GM21515 (cell line): Measurements from ENCODE around the gene TLK2.
A peak's percentile ranks its signal among the peaks of the same experiment; 100 is the strongest.
"Not testable (repeated sequence)": the region's sequence is repeated elsewhere in the genome, so short reads cannot be mapped to it uniquely, and the experiment has no call there.

ENCODE experiments used
- ATAC-seq: cut with Tn5 transposase; IDR thresholded peaks from one replicate; pipeline ENCODE4 v1.9.1; 2021; ENCODE audit not compliant: unreplicated experiment

TLK2 gene

DNA sequence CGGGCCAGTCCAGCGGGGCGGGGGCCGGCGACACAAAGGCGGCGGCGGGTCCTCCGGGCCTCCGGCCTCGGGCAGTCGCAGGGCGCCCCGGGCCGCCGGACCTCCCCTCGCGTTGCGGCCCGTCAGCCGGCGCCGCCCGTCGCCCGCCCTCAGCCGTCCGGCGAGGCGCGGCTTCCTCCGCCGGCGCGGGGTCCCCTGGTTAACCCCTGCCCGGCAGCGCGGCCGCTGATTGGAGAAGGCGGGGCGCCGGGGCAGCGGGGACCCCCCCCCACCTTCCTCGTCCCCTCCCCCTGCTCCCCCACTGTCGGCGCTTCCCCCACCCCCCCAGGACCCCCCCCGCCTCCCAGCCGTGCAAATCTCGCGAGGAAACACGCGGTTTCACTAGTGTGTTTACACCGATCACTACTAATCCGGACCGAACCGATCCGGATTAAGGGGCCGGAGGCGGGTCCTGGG, at the start of gene TLK2:
TSS of gene TLK2 (plus strand) at position 402 of the 456 bp plus-strand sequence. CDS start 2,301 bp downstream, outside the sequence.
- ATAC-seq: peak; percentile 65

DNA sequence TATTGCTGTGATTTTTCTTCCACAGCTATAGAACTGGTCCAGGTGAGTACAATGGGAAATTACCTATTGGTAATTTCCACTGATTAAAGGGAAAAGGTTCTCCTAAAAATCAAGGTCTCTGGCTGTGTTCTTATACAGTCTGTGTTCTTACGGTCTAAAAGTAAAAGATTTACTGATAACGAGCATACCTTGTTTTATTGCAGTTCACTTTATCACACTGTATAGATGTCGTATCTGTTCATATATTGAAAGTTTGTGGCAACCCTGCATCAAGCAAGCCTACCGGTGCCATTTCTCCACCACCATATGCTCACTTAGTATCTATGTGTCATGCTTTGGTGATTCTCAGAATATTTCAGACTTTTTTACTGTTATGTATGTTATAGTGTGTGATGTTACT, 43.4 kb upstream of the TLK2 start:
- ATAC-seq: not testable (repeated sequence)

DNA sequence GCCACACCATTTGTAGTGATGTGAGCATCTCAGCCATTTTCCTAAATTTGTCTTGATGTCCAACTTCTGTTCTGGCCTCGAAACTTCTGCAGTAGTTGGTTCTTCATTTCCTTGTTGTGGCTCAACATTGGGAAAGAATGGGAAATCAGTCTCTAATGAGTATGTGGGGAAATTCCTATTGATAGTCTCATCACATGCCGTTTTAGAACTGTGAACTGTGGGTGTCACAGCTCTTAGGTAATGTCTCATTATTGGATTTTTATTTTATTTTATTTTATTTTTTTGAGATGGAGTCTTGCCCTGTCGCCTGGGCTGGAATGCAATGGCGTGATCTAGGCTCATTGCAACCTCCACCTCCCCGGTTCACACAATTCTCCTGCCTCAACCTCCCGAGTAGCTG, 37.4 kb upstream of the TLK2 start:
- not testable (repeated sequence) for ATAC-seq

DNA sequence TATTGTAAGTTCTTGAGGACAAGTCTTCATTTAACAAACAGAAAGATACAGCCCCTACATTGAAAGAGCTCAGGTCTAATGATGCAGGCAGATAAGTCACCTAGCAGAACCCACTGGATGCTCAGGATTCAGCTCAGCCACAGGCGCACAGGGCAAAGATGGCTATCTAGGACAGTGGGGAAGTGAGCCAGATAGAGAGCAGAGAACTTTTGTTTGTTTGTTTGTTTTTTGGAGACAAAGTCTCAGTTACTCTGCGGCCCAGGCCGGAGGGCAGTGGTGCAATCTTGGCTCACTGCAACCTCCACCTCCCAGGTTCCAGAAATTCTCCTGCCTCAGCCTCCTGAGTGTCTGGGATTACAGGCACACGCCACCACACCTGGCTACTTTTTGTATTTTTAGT, 34.6 kb upstream of the TLK2 start:
- ATAC-seq: no peak

DNA sequence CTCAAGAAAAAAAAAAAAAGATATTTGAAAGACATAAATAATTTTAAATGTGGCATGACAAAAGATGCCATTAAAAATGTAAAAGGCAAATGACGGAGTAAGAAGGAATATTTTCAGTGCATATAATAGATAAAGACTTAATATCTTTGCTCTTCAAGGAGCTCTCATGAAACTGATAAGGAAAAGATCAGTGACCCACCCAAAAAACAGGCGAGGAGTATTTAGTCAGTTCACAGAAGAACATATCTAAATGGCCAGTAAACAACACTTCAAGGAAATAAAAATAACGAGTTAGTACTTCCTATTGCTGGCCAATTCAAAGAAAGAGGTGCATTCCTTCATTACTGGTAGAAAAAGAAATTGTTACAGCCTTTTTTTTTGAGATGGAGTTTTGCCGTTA, 32.8 kb upstream of the TLK2 start:
- ATAC-seq: not testable (repeated sequence)

DNA sequence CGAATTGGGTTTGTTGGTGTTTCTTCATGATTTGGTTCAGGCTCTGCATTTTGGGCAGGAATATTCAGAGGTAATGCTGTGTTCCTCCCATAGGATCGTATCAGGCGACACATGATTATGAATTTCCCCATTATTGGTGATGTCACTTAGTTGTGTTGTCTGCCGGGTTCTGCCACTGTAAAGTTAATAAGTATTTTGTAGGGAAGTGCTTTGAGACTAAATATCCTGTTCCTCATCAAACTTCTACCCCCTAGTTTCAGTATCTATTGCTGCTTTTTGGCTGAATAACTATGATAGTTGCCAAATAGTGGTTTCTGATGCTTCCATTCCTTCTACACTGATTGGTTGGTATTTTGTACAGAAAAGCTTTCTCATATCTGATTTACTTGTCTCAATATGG, 26.4 kb upstream of the TLK2 start:
- ATAC-seq: not testable (repeated sequence)

DNA sequence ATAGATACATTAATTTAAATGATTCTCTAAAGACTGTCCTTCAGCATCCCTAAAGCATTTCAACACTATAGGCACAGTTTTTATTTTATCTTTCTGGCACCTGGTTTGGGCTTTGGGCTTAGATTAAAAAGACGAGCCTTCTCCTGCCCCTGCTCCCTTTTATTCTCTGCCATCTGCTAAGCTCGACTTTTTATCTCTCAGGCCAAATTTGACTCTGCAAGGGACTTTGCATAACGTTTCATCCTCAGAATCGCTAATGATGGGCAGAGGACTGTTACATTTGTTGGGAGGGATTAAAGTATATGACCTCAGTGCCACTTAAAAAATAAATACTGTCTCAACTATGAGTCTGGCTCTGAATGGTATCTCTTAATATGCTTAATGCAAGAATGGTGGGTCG, 25.6 kb upstream of the TLK2 start:
- ATAC-seq: not testable (repeated sequence)

DNA sequence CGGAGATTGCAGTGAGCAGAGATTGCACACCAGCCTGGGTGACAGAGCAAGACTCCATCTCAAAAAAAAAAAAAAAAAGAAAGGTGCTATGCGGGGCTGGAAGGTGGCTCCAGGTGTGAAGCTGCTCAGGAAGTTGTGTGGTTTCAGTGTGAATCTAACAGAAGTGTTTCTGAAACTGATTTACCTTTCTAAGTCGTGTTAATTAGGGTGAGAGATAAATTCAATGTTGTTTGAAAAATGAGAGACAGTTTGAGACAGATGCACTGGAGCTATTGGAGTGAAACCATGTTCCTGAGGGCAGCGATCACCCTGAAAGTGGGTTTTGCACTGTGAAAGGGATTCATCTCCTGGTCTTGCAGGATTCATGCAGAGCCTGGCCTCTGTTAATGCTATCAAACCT, 25.0 kb upstream of the TLK2 start:
- peak; percentile 27 for ATAC-seq

DNA sequence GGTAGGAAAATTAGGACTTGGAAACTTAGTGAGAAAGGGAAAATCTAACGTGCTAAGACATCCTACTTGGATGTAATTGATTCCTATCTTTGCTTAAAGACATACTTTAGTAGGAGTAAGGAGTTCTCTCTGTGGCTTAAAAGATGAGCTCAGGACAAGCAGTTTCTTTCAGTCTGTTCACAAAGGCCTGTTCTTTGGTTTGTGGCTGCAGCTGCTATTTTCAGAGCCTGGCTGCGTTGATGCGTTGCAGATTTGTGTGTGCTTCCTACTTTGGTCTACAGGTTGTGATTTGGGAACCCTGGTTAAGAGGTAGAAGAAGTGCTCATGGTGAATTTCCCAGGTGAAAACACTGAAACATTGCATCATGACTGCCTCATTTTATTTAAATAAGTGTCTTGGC, 24.5 kb upstream of the TLK2 start:
- peak; percentile 67 for ATAC-seq

DNA sequence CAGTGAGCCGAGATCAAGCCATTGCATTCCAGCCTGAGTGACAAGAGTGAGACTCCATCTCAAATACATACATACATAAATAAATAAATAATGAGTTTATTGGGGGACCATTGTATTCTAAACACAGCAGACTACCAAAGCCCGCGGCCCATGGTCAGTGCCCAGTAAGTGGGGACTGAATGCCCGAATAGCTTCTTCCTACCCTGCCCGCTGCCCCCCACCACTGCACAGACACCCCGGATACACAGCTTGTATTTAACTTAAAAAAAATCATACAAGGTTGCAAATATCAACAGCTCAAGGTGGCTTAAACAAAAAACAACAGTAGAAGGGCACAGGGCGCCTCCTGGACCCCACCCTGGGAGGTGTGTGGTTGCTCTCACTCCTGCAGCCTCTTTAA, 22.6 kb upstream of the TLK2 start:
- ATAC-seq: no peak

DNA sequence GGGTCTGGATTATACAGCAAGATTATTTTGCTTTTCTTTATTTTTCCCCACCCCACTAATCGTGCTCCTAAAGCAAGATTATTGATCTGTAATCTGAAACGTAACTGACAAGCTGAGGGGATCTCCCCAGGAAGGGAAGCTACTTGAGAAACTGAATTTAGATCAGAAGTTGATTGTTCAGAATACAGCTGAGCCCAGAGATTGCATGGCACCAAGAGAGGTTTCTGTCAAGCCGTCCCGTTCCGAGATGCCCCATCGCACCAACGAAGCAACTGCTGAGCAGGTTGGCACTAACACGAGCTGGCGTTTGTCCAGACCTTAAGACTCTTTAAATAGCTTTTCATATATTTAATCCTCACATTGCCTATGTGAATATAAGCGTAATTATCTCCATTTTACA, 20.1 kb upstream of the TLK2 start:
- ATAC-seq: not testable (repeated sequence)

DNA sequence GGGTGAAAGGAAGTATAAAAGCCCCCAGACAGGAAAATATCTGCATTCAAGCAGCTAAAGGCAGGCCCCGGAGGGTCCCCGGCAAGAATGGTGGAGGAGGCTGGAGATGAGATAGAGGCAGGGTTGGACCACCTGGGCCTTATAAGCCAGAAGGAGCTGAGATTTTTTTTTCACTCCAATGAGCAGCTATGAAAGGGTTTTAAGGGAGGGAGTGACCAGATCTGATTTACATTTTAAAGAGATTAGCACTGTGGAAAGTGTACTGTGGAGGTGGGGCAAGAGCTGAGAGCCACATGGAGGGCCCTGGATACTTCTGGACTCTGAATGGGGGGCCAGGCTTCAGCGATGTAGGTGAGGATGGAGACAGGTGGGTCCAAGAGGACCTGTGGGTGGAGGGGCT, 14.2 kb upstream of the TLK2 start:
- not testable (repeated sequence) for ATAC-seq

DNA sequence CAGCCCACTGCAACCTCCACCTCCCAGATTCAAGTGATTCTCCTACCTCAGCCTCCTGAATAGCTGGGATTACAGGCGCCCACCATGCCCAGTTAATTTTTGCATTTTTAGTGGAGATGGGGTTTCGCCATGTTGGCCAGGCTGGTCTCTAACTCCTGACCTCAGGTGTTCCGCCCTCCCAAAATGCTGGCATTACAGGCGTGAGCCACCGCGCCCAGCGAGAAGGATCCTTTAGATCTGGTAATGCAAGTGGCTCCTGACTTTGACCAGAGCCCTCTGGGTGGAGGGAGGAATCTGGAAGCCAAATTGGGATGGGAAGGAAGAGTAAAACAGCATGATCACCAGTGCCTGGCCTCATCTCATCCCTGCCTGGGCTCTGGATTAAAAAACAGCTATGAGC, 13.4 kb upstream of the TLK2 start:
- ATAC-seq: not testable (repeated sequence)

DNA sequence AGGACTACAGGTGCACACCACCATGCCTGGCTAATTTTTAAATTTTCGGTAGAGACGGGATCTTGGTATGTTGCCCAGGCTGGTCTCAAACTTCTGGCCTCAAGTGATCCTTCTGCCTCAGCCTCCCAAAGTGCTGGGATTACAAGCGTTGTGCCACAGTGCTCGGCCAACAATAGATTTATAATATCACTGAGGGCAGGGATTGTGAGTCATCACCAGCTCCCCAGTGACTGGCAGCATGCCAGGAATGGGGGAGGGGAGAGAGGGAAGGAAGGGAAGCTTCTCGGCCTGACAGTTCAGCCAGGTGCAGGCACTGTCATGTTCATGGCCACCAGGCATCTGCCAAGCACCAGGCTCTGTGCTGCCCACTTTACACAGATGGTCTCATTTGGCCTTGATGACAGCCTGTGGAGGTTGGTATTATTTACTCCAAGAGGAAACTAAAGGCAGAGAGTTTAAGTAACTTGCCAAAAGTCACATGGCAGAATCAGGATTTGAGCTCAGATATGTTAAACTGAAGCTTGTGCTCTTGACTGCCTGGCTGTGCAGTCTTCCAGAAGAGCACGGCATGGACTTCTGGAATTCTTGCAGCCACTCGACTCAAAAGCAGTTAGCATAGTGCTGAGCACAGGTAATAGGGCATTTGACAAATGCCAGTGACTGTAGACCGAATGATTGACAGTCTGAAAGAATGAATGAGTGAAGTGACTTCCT, 7.8 kb upstream of the TLK2 start:
- ATAC-seq: not testable (repeated sequence)

DNA sequence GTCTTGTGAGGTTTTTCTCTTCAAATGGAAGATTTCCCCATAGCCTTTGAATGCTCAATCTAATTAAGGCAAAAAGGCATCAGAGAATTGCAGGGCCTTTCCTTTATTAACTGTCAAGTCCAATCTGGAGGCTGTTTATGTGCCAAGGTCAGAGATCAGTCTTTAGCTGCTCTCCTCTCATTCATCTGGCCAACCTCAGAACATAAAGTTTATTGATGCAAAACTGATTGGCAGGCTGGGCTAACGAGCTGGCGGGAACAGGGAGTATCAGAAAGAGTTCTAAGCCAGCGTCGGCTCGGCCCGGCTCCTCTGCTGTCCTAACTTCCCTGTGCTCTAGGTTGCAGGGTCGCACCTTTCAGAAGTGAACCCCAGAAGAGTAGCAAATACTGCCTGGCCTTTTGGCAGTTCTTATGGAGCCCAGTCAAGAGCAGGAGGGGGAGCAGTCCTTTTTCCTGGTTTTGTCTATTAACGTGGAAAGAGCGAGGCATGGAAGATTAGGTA, 7.2 kb upstream of the TLK2 start:
- ATAC-seq: not testable (repeated sequence)

DNA sequence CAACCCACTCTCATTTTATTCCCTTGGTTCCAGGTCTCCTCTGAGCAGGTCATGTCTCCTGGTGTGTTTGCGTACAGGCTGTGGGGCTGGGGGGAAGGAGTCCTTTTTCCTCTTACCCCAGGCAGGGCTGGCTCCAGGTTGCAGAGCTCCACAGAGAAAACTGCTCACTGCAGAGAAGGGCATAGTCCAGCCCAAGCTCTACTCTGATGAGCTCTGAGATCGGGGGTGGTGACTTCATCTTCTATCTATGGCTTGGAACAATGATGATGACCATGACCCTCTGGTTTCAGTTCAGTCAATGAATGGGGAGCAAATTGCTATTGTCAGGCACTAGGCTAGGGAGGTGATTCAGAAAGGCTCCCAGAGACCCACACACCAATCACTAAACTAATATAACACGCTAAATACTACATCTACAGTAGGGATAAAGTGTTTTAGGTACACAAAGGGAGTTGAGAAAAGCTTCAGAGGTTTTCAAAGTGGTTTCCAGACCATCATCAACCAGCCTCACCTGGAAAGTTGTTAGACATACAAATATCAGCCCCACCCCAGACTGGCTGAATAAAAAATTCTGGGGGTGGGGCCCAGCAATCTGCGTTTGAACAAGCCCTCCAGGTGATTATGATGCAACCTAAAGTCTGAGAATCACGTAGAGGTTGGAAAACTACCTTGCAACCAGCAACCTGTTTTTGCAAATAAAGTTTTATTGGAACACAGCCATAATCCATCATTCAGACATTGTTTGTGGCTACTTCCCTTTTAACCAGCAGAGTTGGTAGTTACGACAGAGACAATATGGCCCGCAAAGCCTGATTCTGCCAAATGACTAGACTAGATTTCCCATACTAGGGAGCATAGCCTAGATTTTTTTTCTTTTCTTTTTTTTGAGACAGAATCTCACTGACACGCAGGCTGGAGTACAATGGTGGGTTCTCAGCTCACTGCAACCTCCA, 5.3 kb upstream of the TLK2 start:
- ATAC-seq: not testable (repeated sequence)

DNA sequence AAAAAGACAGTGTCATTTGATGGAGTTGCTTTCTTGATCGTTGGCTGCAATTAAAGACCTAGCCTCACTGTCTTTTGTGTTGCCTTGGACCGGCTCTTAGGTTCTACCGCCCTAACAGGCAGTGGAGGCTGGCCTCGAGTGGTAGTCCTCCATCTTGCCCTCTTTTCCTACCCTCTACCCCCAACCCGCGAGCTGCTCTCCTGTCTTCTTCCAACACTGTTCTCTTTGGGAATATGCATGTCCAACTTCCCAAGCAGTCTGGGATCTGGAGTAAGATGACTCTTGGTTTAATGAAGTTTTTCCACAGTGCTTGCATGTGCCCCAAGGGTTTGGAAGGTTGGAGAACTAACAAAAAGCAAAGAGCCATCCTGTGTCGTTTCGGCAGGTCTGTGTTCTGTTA, 1.5 kb upstream of the TLK2 start:
- not testable (repeated sequence) for ATAC-seq

DNA sequence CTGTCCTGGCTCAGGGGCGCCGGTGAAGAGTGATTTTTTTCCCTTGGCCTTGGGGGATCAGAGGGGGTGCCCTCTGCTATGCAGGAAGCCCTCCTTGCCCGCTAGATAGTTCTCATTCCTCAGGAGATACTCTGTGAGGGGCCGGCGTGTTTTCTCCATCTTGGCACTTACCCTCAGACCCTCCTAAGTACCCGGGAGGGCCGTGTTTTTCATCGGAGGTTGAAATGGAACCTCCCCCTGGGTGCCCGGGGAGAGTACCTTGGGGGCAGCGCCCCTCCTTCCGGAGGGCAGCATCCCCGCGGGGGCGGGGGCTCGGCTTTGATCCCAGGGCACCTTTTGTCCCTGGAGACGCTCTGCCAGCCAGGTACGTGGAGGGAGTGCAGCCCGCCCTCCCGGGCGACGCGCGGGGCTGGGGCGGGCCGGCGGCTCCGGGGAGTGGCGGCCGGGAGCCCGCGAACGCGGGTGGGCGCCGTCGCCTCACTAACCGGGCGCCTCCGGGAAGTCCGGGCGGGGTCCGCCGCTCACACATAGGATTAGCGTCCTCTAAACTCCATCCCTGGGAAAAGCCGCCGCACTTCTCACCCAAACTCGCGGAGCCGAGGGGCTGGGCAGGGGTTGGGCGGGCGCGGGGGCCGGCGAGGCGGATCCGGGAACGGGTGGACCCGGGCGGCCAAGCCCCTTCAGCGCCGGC, 762 bp upstream of the TLK2 start:
- peak; percentile 25 for ATAC-seq

DNA sequence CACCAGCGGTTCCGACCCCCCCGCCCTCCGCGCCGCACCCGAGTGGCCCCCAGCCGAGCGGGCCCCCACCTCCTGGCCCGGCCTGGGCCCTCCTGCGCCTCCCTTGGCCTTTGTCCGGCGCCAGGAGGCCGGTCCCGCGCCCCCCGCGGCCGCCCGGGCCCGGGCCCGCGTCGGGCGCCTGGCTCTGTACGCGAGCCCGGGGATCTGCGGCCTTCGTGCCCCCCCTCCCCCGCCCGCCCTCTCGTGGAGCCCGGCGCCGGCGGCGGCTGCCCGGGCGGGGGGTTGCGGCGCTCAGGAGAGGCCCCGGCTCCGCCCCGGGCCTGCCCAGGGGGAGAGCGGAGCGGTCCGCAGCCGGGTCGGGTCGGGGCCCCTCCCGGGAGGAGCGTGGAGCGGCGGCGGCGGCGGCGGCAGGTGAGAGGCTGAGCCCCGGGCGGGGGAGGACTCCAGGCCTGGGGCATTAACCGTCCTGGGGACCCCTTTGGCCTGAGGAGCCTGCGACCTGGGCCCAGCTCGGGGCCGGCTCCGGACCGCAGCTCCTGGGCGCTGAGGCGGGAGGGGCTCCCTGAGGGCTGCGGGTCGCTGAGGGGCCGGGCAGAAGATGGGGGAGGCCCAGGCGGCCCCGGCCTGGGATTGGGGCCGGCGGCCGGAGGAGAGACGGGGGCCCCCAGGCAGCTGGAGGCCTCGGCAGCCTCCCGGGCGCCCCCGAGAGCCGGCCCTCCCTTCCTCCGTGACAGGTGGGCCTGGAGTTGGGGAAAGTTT, 434 bp downstream of the TLK2 start:
- peak; percentile 20 for ATAC-seq

DNA sequence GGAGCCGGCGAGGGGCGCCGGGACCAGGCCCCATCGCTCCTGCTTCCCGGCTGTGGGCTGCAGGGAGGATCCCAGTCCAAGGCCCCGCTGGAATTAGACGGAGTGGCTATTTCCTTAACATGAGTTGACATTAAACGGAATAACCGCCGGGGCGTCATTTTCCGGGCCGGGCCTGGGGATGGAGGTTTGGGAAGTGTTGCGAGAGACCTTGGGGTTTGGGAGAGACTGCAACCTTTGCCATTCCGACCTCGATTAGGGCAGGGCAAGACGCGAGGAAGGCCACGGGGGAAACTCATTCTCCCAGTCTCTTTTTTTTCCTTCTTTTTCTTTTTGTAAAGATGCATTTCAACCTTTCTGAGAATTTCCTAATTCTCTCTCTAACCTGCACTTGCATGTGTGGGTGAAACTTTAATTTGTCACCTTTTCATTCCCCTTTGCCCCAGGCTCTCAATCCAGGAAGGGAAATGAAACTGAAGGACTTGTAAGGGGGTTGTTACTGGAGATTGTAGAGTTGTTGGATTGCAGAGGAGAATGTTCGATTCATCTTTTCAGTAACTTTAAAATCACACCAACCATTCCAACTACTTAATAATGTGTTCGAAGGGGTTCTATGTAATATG, 1.1 kb downstream of the TLK2 start:
- not testable (repeated sequence) for ATAC-seq
